ENCODE measurements around the gene PDZD7.
"Not testable (repeated sequence)": the region's sequence is repeated elsewhere in the genome, so short reads cannot be mapped to it uniquely, and the experiment has no call there.

PDZD7 gene

GRCh38 chr10:101035314-101035713 lies 4.4 kb upstream of the PDZD7 start:
- Histone ChIP-seq H3K36me3 (ENCODE audit: insufficient read depth, low read depth, low read length) (no peaks in the 10 kb centered on the region), H3K27ac (ENCODE audit: low read length) (no peak overlapping the region), H3K9me3 (ENCODE audit: insufficient read depth, low read depth, low read length) (no peaks in the 10 kb centered on the region), H3K4me3 (ENCODE audit: low read length) (no peak overlapping the region), H3K4me1 (ENCODE audit: insufficient read depth, low read length) (peaks cover 8% of the 10 kb centered on the region), H3K9ac (ENCODE audit: low read depth, low read length) (no peak overlapping the region), H3K27me3 (ENCODE audit: insufficient read depth, low read length) (peaks cover 82% of the 10 kb centered on the region)

DNA sequence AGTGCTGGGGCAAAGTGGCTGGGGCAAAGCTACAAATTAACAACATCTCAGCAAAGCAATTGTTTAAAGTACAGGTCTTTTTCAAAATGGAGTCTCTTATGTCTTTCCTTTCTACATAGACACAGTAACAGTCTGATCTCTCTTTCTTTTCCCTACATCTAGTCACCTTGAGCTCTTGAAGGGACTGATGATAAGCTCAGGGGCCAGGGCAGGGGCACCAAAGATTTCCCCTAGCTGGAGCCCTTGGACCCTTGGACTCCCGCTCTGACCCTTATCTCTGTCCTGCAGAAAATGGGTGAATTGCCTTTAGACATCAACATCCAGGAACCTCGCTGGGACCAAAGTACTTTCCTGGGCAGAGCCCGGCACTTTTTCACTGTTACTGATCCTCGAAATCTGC lies 3.5 kb upstream of the PDZD7 start:
- H3K4me3 ChIP-seq (ENCODE audit: low read length); H3K27ac ChIP-seq (ENCODE audit: low read length); H3K36me3 ChIP-seq (ENCODE audit: insufficient read depth, low read depth, low read length); H3K9me3 ChIP-seq (ENCODE audit: insufficient read depth, low read depth, low read length); H3K9ac ChIP-seq (ENCODE audit: low read depth, low read length): not testable (repeated sequence)
- H3K27me3 ChIP-seq (ENCODE audit: insufficient read depth, low read length), result peaks cover 81% of the 10 kb centered on the region
- peaks cover 12% of the 10 kb centered on the region for H3K4me1 ChIP-seq (ENCODE audit: insufficient read depth, low read length)

DNA sequence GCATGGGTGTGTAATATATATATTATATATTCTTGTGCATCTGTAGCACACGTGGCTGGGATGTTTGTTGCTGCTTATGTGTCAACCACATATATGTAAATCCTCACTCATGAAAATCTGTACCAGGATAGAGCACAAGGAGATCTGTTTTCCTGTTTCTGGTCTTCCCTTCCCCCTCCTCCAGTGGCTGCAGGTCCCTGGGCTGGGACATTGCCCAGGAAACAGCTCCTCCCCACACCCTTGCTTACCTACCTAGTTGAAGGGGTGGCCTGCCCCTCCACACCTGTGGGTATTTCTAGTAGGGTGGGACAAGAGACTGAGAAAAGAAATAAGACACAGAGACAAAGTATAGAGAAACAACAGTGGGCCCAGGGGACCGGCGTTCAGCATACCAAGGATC lies 2.3 kb upstream of the PDZD7 start:
- H3K4me3 ChIP-seq (ENCODE audit: low read length), result no peak overlapping the region

GRCh38 chr10:101032637-101033224 lies 1.8 kb upstream of the PDZD7 start:
- H3K36me3 ChIP-seq (ENCODE audit: insufficient read depth, low read depth, low read length), result no peaks in the 10 kb centered on the region
- no peak overlapping the region for H3K9ac ChIP-seq (ENCODE audit: low read depth, low read length)
- H3K4me3 ChIP-seq (ENCODE audit: low read length), result peak overlapping the region; percentile 77; the same call in 1 of the 2 replicates
- H3K9me3 ChIP-seq (ENCODE audit: insufficient read depth, low read depth, low read length), result no peaks in the 10 kb centered on the region
- peaks cover 84% of the 10 kb centered on the region for H3K27me3 ChIP-seq (ENCODE audit: insufficient read depth, low read length)
- H3K27ac ChIP-seq (ENCODE audit: low read length), result no peak overlapping the region
- peaks cover 12% of the 10 kb centered on the region for H3K4me1 ChIP-seq (ENCODE audit: insufficient read depth, low read length)

More for the DNA sequence above, 2.3 kb upstream of the PDZD7 start:
- Histone ChIP-seq H3K36me3 (ENCODE audit: insufficient read depth, low read depth, low read length) (no peaks in the 10 kb centered on the region), H3K27me3 (ENCODE audit: insufficient read depth, low read length) (peaks cover 84% of the 10 kb centered on the region), H3K4me1 (ENCODE audit: insufficient read depth, low read length) (peaks cover 12% of the 10 kb centered on the region), H3K9me3 (ENCODE audit: insufficient read depth, low read depth, low read length) (no peaks in the 10 kb centered on the region), H3K9ac (ENCODE audit: low read depth, low read length) (no peak overlapping the region), H3K27ac (ENCODE audit: low read length) (no peak overlapping the region)

- peaks cover 78% of the 10 kb centered on the region for H3K27me3 ChIP-seq (ENCODE audit: insufficient read depth, low read length)
- H3K36me3 ChIP-seq (ENCODE audit: insufficient read depth, low read depth, low read length), result no peaks in the 10 kb centered on the region
- H3K4me3 ChIP-seq (ENCODE audit: low read length), result peak overlapping the region; percentile 77
- H3K27ac ChIP-seq (ENCODE audit: low read length), result no peak overlapping the region
- no peaks in the 10 kb centered on the region for H3K9me3 ChIP-seq (ENCODE audit: insufficient read depth, low read depth, low read length)
- peaks cover 12% of the 10 kb centered on the region for H3K4me1 ChIP-seq (ENCODE audit: insufficient read depth, low read length)
- H3K9ac ChIP-seq (ENCODE audit: low read depth, low read length), result no peak overlapping the region
Observed at GRCh38 chr10:101031796-101032636, 1.1 kb upstream of the PDZD7 start.

- peak overlapping the region; percentile 77 for H3K4me3 ChIP-seq (ENCODE audit: low read length)
- no peaks in the 10 kb centered on the region for H3K9me3 ChIP-seq (ENCODE audit: insufficient read depth, low read depth, low read length)
- no peaks in the 10 kb centered on the region for H3K36me3 ChIP-seq (ENCODE audit: insufficient read depth, low read depth, low read length)
- H3K9ac ChIP-seq (ENCODE audit: low read depth, low read length), result no peak overlapping the region
- H3K27me3 ChIP-seq (ENCODE audit: insufficient read depth, low read length), result peaks cover 68% of the 10 kb centered on the region
- no peak overlapping the region for H3K27ac ChIP-seq (ENCODE audit: low read length)
- H3K4me1 ChIP-seq (ENCODE audit: insufficient read depth, low read length), result peaks cover 12% of the 10 kb centered on the region
Observed at GRCh38 chr10:101030496-101031127, 317 bp downstream of the PDZD7 start.

GRCh38 chr10:101029520-101030295 lies 1.2 kb downstream of the PDZD7 start:
- Histone ChIP-seq H3K4me3 (ENCODE audit: low read length) (no peak overlapping the region), H3K4me1 (ENCODE audit: insufficient read depth, low read length) (peaks cover 12% of the 10 kb centered on the region), H3K9me3 (ENCODE audit: insufficient read depth, low read depth, low read length) (no peaks in the 10 kb centered on the region), H3K9ac (ENCODE audit: low read depth, low read length) (no peak overlapping the region), H3K36me3 (ENCODE audit: insufficient read depth, low read depth, low read length) (no peaks in the 10 kb centered on the region), H3K27ac (ENCODE audit: low read length) (no peak overlapping the region), H3K27me3 (ENCODE audit: insufficient read depth, low read length) (peaks cover 59% of the 10 kb centered on the region)

GRCh38 chr10:101028446-101029337 lies 2.2 kb downstream of the PDZD7 start:
- H3K27ac ChIP-seq (ENCODE audit: low read length), result no peak overlapping the region
- peaks cover 49% of the 10 kb centered on the region for H3K27me3 ChIP-seq (ENCODE audit: insufficient read depth, low read length)
- no peaks in the 10 kb centered on the region for H3K9me3 ChIP-seq (ENCODE audit: insufficient read depth, low read depth, low read length)
- no peak overlapping the region for H3K4me3 ChIP-seq (ENCODE audit: low read length)
- H3K9ac ChIP-seq (ENCODE audit: low read depth, low read length), result no peak overlapping the region
- H3K36me3 ChIP-seq (ENCODE audit: insufficient read depth, low read depth, low read length), result no peaks in the 10 kb centered on the region
- peaks cover 12% of the 10 kb centered on the region for H3K4me1 ChIP-seq (ENCODE audit: insufficient read depth, low read length)

DNA sequence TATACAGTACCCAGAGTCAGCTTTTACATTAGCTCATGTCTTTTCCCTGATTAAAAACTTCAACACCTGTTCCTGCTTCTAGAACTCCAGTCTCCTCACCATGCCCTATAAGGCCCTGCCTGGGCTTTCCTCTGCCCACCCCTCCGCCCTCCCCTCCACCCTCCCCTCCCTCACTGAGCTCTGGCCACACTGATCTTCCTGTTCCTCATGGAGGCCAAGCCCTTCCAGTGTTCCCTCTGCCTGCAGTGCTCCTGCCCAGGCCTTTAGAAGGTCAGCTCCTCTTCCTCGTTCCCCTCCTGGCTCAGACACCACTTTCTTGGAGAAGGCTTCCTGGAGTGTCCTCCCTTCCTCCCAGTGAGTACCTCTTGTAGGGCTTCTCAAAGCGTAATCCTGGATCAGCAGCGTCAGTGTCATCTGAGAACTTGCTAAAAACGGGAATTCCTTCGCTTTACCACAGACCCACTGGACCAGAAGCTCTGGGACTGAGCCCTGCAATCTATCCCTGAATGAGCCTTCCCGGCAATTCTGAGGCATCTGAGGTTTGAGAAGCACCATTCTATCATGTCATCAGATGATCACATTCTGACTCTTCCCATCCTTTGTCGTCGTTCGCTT lies 3.7 kb downstream of the PDZD7 start:
- Histone ChIP-seq H3K9me3 (ENCODE audit: insufficient read depth, low read depth, low read length) (no peaks in the 10 kb centered on the region), H3K36me3 (ENCODE audit: insufficient read depth, low read depth, low read length) (no peaks in the 10 kb centered on the region), H3K27me3 (ENCODE audit: insufficient read depth, low read length) (peaks cover 36% of the 10 kb centered on the region), H3K9ac (ENCODE audit: low read depth, low read length) (no peak overlapping the region), H3K4me1 (ENCODE audit: insufficient read depth, low read length) (peaks cover 4% of the 10 kb centered on the region; the same call in 1 of the 2 replicates), H3K27ac (ENCODE audit: low read length) (no peak overlapping the region), H3K4me3 (ENCODE audit: low read length) (no peak overlapping the region)

GRCh38 chr10:101022967-101023705 lies 7.8 kb downstream of the PDZD7 start:
- Histone ChIP-seq H3K27me3 (ENCODE audit: insufficient read depth, low read length) (peaks cover 27% of the 10 kb centered on the region), H3K4me1 (ENCODE audit: insufficient read depth, low read length) (no peaks in the 10 kb centered on the region), H3K27ac (ENCODE audit: low read length) (no peak overlapping the region), H3K9ac (ENCODE audit: low read depth, low read length) (no peak overlapping the region), H3K4me3 (ENCODE audit: low read length) (no peak overlapping the region), H3K36me3 (ENCODE audit: insufficient read depth, low read depth, low read length) (no peaks in the 10 kb centered on the region), H3K9me3 (ENCODE audit: insufficient read depth, low read depth, low read length) (no peaks in the 10 kb centered on the region)
